ENCODE measurements around the gene CRYZ.
"Not testable (repeated sequence)": the region's sequence is repeated elsewhere in the genome, so short reads cannot be mapped to it uniquely, and the experiment has no call there.

The CRYZ gene, protein sequence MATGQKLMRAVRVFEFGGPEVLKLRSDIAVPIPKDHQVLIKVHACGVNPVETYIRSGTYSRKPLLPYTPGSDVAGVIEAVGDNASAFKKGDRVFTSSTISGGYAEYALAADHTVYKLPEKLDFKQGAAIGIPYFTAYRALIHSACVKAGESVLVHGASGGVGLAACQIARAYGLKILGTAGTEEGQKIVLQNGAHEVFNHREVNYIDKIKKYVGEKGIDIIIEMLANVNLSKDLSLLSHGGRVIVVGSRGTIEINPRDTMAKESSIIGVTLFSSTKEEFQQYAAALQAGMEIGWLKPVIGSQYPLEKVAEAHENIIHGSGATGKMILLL

DNA sequence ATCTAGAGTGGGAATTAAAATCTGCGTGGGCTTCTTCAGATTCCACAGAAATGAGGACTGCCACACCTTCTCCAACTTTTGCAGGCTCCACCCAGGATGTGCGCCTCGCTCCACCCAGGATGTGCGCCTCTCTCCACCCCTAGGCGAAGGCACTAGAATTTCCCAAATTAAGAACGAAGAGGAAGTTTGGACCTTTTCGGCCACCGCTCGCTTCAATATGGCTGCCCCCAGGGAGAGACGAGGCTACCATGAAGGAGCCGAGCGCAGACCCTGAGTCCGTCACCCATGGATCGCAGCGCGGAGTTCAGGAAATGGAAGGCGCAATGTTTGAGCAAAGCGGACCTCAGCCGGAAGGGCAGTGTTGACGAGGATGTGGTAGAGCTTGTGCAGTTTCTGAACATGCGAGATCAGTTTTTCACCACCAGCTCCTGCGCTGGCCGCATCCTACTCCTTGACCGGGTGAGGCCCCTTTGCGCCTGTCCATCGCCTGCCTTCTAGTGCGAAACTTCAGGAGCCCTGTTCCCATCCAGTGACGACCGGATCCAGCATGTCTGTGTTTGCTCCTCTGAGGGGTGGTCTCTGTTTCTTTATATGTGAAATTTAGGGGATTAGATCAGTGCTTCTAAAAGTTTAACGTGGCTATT lies at the start of gene CRYZ, which contains the start of gene TYW3:
Gene CRYZ (minus strand): TSS at position 91 of the 644 bp plus-strand sequence. CDS start 8,229 bp downstream, outside the sequence.
Gene TYW3 (plus strand): TSS at position 193 of the 644 bp plus-strand sequence. CDS start 93 bp downstream, at position 286.
- DNase-seq (ENCODE audit: low spot score) = peak; percentile 90

DNA sequence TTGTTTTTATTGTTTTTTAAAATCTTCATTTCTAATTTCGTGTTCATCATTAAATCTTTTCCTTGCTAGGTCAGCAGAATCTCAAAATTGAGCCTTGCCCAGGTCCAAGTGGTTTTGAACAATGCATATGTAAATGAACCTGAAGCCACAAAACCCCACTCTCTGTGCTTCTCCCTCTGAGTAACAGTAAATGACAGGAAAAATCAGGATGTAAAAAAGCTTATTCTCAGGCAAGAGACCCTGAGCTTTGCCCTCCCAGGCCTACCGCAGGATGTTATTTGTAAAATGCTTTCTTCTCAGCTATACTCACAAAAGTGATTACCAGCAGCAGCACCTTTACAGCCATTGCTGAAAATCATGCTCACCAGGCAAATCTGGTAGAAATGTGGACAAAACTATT lies 47.7 kb upstream of the CRYZ start:
- no peak for DNase-seq (ENCODE audit: low spot score)

DNA sequence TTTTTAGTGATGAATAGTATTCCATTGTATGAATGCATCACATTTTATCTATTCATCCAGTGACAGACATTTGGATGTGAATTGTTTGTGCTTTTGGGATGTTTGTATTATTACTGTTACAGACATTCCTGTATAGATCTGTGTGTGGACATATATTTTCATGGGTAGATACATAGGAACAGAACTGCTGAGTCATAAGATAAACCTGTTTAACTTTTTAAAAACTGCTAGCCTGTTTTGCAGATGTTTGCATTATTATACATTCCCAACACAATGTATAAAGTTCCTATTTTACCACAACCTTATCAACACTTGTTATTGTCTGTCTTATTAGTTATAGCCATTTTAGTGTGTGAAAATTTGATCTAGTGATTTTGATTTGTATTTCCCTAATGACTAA lies 46.9 kb upstream of the CRYZ start:
- no peak for DNase-seq (ENCODE audit: low spot score)

DNA sequence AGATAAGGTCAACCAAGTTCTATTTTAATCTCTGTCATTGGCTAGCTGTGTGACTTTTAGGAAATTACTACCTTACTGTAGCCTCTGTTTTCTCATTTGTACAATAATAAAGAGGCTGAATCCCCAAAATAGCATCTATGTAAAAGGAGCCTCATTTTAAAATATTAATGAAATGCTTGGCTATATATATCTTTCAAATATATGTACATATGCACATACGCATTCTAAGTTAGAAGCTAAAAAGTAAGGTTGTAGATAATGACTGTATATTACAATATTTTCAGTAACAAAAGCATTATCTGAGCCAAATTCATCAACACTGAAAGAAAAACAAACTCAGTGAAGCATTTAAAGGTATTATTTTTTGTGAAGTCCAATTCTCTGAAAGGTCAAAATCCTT lies 44.7 kb upstream of the CRYZ start:
- no peak for DNase-seq (ENCODE audit: low spot score)

DNA sequence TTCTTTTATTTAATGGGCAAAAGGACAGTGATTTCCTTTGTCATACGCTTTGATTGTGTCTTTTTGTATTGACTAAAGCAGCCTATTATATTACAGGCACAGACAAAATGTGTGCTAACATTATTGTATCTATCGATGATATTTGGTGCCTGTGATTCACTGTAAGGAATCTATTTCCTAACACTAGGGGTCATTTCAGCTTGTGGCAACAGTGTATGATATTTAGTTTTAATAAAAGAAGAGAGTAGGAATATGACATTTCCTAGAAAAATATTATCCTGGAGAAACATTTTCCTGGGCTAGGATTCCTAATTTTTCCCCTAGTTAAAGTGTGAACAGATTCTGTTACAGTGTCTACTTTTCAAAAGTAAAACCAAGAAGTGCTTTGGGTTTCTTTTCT lies 42.9 kb upstream of the CRYZ start:
- DNase-seq (ENCODE audit: low spot score) = no peak

DNA sequence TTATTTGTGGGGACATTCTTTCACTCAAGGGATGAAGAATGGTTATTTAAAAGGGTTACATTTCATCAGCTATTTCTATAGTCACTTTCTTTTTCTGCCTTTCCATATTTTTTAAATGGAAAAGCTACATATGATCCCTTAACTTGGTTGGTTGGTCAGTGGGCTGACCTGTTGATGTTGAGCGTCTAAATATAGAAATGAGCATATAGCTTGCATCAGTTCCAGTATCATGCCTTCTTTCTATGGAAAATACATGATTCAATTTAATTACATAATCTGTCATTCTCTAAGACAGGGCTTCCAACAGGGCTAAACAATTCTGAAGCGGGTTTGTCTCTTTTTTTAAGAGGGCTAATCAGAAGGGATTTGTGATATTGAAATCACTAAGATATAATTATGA lies 40.7 kb upstream of the CRYZ start:
- DNase-seq (ENCODE audit: low spot score) = no peak

DNA sequence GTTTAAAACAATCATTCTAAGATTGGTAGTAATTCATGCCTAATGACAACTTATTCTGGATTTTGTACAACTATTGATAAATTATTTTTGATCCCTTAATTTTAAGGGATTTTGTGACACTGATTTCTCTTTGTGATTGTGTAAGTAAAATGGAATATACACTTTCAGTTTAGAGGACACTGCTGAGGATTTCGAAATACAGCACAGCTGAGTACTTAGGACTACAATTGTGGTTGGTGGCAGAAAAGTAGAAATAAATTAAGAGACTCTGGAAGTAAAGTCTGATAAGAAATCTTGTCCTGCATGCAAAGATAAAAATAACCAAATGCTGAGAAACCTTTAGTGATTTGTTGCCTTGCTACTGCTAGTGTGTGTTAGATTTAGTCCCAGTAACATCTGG lies 40.1 kb upstream of the CRYZ start:
- no peak for DNase-seq (ENCODE audit: low spot score)

DNA sequence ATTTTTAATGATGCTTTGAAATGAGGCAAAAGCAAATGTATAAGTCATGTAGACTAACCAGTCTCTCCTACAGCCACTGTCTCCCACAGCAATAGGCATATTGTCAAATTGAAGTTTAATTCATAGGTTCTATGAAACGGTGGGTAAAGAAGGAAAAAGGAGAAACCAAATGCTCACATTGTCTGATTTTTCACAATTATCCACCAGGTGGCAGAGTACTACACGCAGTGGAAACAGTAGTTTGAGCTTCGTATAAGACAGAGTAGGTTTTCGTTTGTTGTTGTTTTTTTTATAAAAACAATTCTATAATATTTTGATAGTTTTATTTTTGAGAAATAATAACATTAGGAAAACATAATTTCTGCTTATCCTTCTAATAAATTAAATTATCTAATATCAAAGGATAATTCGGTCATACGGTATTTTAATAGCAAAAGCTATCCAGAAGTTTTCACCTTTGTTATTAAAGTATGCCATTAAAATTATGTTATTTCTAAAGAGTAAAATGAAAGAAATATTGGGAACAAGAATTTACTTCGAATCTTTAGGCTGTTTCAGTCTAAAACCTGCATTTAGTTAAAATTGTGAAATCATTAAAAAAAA lies 39.2 kb upstream of the CRYZ start:
- DNase-seq (ENCODE audit: low spot score) = peak; percentile 35

DNA sequence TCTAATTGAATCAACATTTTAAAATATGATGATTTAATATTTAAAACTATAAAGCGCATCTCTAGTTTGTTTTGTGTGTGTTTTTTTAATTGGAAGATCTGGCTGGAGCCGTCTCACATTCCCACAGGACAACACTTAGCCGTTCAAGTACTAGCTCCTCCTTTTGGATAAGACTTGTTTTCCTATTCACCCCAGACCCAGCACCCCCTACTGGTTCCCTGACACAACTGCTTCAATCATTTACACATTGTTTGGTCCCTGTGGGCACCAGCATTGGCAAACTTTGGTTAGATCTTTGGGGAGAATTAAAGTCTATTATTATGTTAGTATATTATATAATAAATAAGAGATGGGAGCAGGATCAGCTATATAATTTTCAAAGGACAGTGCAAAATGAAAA lies 34.6 kb upstream of the CRYZ start:
- no peak for DNase-seq (ENCODE audit: low spot score)

DNA sequence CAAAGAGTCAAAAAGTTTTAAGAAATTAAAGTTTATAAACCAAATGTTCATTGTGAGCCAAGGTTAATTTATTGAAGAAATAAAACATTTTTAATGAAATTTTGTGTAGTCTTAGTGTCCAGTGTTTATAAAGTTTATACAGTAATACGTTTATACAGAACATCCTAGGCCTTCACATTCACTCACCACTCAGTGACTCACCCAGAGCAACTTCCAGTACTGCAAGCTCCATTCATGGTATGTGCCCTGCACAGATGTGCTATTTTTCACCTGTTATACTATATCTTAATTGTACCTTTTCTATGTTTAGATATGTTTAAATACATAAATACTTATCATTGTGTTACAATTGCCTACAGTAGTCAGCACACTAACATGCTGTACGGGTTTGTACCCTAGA lies 33.7 kb upstream of the CRYZ start:
- DNase-seq (ENCODE audit: low spot score) = no peak

DNA sequence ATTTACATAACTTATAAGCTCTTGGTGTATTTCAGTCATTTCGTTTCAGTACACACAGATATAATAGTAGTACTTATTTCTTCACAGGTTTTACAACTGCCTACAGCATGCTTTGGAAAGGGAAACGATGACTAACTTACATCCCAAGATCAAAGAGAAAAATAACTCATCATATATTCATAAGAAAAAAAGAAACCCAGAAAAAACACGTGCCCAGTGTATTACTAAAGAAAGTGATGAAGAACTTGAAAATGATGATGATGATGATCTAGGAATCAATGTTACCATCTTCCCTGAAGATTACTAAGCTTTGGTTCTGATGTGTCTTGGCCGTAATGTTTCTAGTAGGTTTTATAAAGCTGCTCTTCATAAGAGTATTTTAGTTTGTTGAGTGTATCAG lies 31.0 kb upstream of the CRYZ start:
- DNase-seq (ENCODE audit: low spot score) = no peak

DNA sequence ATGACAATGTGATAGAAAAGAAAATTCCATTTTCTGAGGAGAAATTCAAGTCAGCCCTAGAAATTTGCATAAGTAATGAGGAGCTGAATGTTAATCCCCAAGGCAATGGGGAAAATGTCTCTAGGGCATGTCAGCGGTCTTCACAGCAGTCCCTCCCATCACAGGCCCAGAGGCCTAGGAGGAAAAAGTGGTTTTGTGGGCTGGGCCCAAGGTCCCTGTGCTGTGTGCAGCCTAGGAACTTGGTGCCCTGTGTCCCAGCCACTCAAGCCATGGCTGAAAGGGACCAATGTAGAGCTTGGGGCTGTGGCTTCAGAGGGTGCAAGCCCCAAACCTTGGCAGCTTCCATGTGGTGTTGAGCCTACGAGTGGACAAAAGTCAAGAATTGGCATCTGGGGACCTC lies 23.8 kb upstream of the CRYZ start:
- not testable (repeated sequence) for DNase-seq (ENCODE audit: low spot score)

DNA sequence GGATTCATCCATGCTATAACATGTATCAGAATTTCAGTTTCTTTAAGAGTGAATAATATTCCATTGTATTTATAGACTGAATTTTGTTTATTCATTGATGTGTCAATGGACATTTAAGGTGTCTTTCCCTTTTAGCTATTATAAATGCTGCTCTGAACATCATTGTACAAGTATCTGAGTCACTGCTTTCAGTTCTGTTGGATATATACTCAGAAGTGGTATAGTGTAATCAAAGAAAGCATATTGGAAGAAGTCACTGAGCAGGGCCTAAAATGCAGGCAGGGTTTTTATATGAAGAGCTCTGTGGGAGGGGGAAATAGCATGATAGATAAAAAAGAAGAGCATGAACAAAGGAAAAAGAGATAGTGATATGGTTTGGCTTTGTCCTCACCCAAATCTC lies 22.6 kb upstream of the CRYZ start:
- no peak for DNase-seq (ENCODE audit: low spot score)

DNA sequence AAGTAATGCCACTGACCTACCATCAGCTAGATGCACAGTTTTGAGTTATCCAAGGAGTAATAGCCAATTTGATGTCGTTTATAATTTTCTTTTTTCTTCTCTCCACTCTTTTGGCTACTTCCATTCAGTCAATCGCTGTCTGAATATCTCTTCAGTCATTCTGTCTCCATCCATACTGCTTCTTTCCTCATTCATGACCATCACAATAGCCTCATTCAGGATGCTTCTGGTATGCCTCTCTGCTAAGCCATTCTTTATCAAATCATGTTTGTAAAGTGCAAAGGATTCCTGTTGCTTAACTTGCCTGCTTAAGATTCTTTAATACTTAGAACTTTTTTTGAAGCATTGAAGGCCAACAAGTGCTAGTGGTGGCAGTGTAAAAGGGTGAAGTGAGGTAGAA lies 20.3 kb upstream of the CRYZ start:
- DNase-seq (ENCODE audit: low spot score) = no peak

DNA sequence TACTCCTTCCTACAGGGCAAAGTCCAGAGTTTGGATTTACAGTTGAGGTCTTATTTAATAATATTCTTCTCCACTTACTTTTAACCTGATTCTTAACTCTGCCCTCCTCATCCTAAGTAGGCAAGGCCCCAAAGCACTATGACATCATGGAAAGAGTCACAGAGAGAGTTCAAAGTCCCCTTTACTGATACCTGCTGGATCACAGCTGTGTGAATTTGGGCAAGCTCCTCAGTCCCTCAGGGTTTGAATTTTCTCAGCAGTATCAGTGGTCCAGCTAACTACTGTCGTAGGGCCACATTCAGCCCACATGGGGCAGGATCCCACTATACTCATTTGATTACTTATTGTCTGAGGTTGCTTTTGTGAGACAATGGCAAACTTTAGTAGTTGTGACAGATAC lies 16.1 kb upstream of the CRYZ start:
- DNase-seq (ENCODE audit: low spot score) = no peak

DNA sequence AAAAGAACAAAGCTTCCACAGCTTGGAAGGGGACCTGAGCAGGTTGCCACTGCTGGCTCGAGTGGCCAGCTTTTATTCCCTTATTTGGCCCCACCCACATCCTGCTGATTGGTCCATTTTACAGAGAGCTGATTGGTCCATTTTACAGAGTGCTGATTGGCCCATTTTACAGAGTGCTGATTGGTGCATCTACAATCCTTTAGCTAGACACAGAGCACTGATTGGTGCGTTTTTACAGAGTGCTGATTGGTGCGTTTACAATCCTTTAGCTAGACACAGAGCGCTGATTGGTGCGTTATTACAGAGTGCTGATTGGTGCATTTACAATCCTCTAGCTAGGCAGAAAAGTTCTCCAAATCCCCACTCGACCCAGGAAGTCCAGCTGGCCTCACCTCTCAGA lies 12.4 kb upstream of the CRYZ start:
- DNase-seq (ENCODE audit: low spot score) = not testable (repeated sequence)

DNA sequence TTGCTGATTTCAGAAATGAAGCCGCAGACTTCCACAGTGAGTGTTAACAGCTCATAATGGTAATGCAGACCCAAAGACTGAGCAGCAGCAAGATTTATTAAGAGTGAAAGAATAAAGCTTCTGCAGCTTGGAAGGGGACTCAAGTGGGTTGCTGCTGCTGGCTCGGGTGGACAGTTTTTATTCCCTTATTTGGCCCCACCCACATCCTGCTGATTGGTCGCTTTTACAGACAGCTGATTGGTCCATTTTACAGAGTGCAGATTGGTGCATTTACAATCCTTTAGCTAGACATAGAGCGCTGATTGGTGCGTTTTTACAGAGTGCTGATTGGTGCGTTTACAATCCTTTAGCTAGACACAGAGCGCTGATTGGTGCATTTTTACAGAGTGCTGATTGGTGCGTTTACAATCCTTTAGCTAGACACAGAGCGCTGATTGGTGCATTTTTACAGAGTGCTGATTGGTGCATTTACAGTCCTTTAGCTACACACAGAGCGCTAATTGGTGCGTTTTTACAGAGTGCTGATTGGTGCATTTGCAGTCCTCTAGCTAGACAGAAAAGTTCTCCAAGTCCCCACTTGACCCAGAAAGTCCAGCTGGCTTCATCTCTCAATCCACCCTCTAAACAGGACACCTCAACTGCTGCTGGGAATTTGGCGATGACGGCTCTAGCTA lies 7.6 kb upstream of the CRYZ start:
- DNase-seq (ENCODE audit: low spot score) = not testable (repeated sequence)

DNA sequence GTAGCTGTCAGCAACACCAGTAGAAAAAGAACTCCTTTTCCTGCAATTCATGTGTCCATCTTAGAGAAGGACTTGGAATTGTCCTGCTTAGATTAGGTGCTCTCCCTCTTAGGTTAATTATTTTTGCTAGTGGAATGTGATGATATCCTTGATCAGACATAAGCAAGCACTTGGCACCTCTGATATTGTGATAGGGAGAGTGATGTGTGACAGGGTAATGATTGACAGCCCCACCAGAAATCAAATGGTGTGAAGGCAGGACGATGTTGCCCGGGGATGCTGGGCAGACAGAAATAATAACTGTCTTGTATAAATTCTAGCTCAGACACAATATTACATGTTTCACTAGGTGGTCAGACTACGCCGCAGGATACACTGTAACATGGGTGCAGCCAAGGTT lies 4.5 kb upstream of the CRYZ start:
- DNase-seq (ENCODE audit: low spot score) = no peak

DNA sequence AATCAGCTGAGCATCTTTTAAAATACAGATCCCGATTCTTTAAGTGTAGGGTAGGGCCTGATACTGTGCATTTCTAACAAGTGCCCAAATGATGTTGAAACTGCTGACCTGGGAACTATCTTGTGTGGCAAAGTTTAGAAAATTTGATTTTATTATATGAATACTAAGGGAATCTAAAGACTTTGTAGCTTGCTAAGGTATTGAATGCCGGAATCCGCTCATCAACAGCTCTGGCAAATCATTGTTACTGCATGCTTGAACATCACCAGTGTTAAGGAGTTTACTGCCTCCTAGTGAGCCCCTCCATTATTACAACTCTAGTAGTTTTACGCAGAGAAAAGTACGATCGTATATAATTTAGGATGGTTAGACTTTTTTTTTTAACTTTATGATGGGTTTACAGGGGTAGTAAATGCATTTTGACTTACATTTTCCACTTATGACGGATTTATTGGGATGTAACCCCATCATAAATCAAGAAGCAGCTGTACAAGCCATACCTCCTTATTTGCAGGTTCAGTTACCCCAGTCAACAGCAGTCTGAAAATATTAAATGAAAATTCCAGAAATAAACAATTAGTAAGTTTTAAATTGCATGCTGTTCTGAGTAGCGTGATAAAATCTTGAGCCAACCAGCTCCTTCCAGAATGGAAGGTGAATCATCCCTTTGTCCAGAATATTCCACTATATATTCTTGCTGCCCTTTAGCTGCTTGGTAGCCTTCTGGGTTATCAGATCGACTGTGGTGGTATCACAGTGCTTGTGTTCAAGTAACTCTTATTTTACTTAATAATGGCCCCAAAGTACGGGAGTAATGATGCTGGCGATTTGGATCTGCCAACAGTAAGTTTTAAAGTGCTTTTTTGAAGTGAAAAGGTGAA lies 994 bp upstream of the CRYZ start:
- DNase-seq (ENCODE audit: low spot score) = peak; percentile 72

DNA sequence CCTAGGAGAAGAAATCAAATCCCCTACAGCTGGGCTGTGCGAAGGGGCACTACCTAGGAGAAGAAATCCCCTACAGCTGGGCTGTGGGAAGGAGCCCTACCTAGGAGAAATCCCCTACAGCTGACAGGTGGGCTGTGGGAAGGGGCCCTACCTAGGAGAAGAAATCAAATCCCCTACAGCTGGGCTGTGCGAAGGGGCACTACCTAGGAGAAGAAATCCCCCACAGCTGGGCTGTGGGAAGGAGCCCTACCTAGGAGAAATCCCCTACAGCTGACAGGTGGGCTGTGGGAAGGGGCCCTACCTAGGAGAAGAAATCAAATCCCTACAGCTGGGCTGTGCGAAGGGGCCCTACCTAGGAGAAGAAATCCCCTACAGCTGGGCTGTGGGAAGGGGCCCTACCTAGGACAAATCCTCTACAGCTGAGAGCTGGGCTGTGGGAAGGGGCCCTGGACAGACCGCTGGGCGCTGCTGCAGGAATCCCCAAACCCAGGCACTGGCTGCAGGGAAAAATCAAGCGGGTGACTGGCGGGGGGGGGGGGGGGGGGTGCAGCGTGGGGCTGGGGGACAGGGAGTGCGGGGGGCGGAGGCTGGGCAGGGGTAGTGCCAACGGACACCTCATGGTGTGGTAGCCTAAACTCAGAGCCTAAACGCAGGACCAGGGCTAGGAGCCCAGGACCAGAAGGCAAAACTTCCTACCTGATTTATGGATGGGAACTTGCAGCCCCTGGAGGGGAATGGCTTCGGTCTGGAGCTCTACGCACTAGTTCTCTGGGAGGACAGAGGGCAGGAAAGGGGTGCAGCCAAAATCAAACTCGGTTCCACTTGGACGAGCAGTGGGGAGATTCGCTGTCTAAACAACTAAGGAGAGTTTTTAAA lies 541 bp downstream of the CRYZ start:
- peak; percentile 46 for DNase-seq (ENCODE audit: low spot score)

Measured in GM03348 (cell line).